ENCODE data around the gene HYAL2.
A peak's percentile ranks its signal among the peaks of the same experiment; 100 is the strongest.
"Not testable (repeated sequence)": the region's sequence is repeated elsewhere in the genome, so short reads cannot be mapped to it uniquely, and the experiment has no call there.

Gene HYAL2

DNA sequence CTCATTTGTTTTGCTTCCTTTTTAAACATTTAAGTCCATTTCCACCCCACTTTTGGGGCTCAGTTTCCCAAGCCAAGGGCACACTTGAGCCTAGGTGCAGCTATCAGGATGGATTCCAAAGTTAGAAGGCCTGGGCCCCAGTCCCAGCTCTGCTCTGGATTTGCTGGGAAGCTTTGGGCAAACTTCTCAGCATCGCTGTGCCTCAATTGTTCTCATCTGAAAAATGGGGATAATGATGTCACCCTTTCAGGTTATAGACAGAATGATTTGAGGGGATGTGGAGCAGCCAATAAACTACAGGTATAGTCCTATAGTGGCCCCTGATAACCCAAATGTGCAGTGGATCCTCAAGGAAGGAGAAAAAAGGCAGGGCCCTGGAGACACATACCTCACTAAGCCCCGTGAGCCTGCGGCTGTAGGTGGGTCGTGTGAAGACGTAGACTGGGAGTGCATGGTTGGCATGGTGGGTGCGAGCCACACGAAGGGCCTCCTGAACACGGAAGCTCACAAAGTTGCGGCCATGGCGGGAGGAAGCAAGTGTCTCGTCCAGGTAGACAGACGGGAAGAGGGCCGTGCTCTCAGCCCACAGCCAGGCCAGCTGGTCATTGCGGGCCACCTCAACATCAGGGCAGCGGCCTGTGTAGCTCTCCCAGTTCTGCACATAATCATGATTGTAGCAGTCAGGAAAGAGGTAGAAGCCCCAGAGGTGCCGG is 3.2 kb downstream of the HYAL2 start:
- H3K36me3 Mint-ChIP-seq: peaks cover 21 to 41% of the 10 kb centered on the region in 2 donors
- peaks cover 43 to 71% of the 10 kb centered on the region in 2 donors for H3K4me1 Mint-ChIP-seq
- DNase-seq: no peak
- no peaks in the 10 kb centered on the region for H3K27me3 Mint-ChIP-seq
- peak overlapping the region in 1 of 2 donors; percentile 27 for H3K4me3 Mint-ChIP-seq
- no peak for ATAC-seq (replicated peaks)
- no peak overlapping the region for H3K27ac Mint-ChIP-seq
- no peaks in the 10 kb centered on the region for H3K9me3 Mint-ChIP-seq

DNA sequence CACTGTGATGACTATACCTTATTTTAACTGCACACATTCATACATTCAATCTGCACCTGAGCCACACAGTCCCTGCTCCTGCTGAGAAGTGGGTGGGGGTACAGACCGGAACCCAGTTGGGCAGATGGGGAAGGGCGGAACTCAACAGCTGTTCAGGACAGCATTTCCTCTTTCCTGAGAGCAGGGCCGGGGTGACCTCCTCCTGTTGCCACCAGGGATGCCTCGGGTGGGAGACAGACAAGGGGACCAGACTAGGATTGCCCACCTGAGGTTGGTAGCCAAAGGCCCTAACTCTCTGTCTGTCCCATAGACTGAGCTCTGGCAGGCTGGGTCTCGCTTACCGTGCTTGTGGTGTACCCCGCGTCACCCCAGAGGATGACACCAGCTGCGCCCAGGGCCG is 3.9 kb downstream of the HYAL2 start:
- H3K27me3 Mint-ChIP-seq: no peaks in the 10 kb centered on the region
- no peak overlapping the region for H3K4me3 Mint-ChIP-seq

DNA sequence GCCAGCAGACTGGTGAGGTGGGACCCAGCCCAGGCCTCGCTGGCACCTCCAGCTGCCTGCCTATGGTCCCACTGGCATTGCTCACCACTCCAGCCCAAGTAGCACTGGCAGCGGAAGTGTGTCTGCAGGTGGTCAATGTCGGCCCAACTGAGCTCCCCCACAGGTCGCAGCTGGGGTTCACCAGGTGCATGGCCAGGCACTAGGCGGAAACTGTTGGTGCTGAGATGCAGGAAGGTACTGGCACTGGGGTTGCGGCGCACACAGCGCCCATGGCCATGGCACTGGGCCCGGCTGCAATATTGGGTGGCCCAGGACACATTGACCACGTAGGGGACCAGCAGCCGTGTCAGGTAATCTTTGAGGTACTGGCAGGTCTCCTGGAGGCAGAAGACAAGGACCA is 4.4 kb downstream of the HYAL2 start:
- H3K27ac Mint-ChIP-seq: no peak overlapping the region
- H3K27me3 Mint-ChIP-seq: no peaks in the 10 kb centered on the region
- peaks cover 36 to 60% of the 10 kb centered on the region in 2 donors for H3K4me1 Mint-ChIP-seq
- H3K4me3 Mint-ChIP-seq: no peak overlapping the region
- peaks cover 21 to 33% of the 10 kb centered on the region in 2 donors for H3K36me3 Mint-ChIP-seq
- DNase-seq (no peak), ATAC-seq (replicated peaks) (no peak)
- H3K9me3 Mint-ChIP-seq: no peaks in the 10 kb centered on the region

More for the DNA sequence above, 3.9 kb downstream of the HYAL2 start:
- DNase-seq (no peak), ATAC-seq (replicated peaks) (no peak)
- Mint-ChIP-seq H3K9me3 (no peaks in the 10 kb centered on the region), H3K36me3 (peaks cover 21 to 36% of the 10 kb centered on the region in 2 donors), H3K4me1 (peaks cover 41 to 64% of the 10 kb centered on the region in 2 donors), H3K27ac (no peak overlapping the region)

DNA sequence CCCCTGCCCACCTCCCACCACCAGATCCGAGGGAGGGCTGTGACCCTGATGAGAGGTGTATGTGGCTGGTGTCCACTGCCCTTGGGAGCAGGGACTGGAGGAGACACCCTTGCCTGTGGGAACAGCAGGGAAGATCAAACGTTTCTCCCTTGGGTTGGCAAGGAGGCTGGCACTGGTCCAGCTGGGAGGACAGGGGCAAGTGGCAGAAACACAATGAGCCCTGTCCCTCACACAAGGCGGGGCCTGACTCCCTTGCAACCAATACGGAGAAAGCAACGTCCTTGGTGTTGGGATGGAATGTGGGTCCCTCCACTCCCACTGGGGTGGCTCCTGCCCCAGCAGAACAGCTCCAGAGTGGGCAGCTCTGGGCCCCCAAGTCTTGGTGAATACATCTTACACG is 5.2 kb downstream of the HYAL2 start:
- Mint-ChIP-seq H3K9me3 (no peaks in the 10 kb centered on the region), H3K27ac (no peak overlapping the region), H3K27me3 (no peaks in the 10 kb centered on the region), H3K4me1 (peaks cover 34 to 51% of the 10 kb centered on the region in 2 donors), H3K36me3 (peaks cover 21 to 30% of the 10 kb centered on the region in 2 donors), H3K4me3 (no peak overlapping the region)
- DNase-seq (no peak), ATAC-seq (replicated peaks) (no peak)

DNA sequence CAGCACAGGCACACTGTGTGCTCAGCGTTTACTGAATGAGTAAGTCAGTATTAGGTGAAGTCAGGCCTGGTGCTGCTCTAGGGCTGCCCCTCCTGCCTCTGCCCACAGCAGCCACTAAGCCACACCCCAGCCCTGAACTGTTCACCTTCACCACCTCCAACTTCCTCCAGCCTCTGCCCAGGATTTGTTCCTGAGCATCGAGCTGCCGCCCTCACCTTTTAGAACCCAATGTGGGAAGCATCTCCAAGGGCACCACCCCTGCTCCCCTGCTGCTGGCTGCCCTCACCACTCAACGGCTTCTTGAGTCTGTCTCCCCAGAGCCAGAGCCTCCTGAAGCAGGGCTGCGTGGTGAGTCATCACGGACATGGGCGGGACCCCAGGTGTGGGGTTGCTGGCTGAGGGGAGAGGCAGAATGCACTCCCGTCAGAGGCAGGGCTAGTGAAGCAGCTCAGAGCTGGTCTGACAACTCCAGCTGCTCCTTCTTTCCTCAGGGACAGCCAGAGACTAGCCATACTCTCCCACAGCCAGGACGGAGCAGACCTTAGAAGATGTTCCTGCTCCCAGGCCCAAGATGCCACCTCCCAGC is 5.8 kb downstream of the HYAL2 start:
- H3K36me3 Mint-ChIP-seq: peaks cover 21 to 30% of the 10 kb centered on the region in 2 donors
- H3K9me3 Mint-ChIP-seq: no peaks in the 10 kb centered on the region
- H3K27ac Mint-ChIP-seq: peak overlapping the region; percentile 26
- ATAC-seq (replicated peaks) (no peak), DNase-seq (no peak)
- H3K4me3 Mint-ChIP-seq: peak overlapping the region in 1 of 2 donors; percentile 30
- no peaks in the 10 kb centered on the region for H3K27me3 Mint-ChIP-seq
- peaks cover 33 to 46% of the 10 kb centered on the region in 2 donors for H3K4me1 Mint-ChIP-seq

DNA sequence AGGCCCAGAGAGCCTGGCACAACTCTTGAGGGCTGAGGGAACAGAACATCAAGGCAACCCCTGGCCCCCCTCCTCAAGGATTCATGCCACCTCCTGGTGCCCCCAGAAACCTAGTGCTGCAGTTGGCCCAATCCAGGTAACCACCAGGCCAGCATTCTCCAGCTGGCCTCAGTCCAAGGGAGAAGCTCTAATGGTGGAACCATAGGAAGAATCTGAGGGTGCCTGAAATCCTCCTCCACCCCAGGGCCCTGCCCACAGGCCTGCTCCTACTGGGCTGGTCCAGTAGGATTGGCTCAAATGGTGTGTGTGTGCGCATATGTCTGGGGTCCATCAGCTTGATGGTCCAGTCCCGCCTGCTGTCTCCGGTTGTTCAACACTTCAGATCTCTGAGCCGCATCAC is 7.7 kb downstream of the HYAL2 start:
- DNase-seq: no peak
- no peak for ATAC-seq (replicated peaks)
- Mint-ChIP-seq H3K27me3 (no peaks in the 10 kb centered on the region), H3K27ac (no peak overlapping the region), H3K36me3 (peaks cover 21 to 31% of the 10 kb centered on the region in 2 donors), H3K9me3 (no peaks in the 10 kb centered on the region), H3K4me1 (peaks cover 26 to 34% of the 10 kb centered on the region in 2 donors), H3K4me3 (no peak overlapping the region)

DNA sequence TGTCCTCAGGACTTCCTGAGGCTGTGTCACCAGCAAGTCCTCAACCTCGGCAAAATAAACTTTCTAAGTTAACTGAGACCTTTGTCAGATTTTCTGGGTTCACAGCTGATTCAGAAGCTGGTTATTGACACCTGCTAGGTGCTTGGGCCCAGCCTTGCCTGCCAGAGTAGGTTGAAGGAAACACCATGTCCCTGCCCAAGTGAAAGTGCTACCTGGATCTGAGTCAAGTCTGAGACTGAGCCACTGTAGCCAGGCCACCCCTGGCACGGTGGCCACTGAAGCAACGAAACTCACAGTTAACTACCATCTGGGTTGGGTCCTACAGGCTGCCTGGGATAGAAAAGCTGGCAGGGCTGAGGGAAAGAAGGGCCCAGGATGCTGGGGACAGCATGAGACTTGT is 8.2 kb downstream of the HYAL2 start:
- ATAC-seq (replicated peaks) (no peak), DNase-seq (no peak)
- no peak overlapping the region for H3K4me3 Mint-ChIP-seq
- peaks cover 23 to 29% of the 10 kb centered on the region in 2 donors for H3K4me1 Mint-ChIP-seq
- H3K36me3 Mint-ChIP-seq: peaks cover 18 to 31% of the 10 kb centered on the region in 2 donors
- no peaks in the 10 kb centered on the region for H3K9me3 Mint-ChIP-seq
- no peaks in the 10 kb centered on the region for H3K27me3 Mint-ChIP-seq
- no peak overlapping the region for H3K27ac Mint-ChIP-seq

DNA sequence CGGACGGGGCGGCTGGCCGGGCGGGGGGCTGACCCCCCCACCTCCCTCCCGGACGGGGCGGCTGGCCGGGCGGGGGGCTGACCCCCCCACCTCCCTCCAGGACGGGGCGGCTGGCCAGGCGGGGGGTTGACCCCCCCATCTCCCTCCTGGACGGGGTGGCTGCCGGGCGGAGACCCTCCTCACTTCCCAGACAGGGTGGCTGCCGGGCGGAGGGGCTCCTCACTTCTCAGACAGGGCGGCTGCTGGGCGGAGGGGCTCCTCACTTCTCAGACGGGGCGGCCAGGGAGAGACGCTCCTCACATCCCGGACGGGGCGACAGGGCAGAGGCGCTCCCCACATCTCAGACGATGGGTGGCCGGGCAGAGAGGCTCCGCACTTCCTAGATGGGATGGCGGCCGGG is 10.5 kb downstream of the HYAL2 start:
- H3K27ac Mint-ChIP-seq; H3K9me3 Mint-ChIP-seq; ATAC-seq (replicated peaks); H3K4me3 Mint-ChIP-seq; DNase-seq; H3K27me3 Mint-ChIP-seq: not testable (repeated sequence)
- H3K36me3 Mint-ChIP-seq: peaks cover 12 to 16% of the 10 kb centered on the region in 2 donors
- peaks cover 11 to 14% of the 10 kb centered on the region in 2 donors for H3K4me1 Mint-ChIP-seq

DNA sequence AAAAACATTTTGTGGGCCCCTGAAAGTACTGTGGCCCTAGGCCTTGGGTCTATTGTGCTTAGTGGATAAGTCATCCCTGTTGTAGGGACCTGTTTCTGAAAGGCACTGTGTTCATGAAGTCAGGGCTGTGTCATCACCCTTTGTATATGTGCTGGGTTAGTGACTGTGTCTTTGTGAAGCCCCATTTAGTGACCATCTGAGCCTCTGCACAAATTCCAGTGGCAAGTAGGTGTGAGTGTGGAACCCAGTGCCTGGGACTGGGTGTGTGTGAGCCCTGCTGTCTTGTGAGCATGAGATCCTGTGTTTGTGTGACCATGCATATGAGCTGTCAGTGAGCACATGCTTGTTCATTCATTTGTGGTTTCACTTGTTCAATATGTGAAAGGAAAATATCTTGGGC is 17.9 kb downstream of the HYAL2 start:
- peaks cover 18 to 22% of the 10 kb centered on the region in 2 donors for H3K4me1 Mint-ChIP-seq
- no peak for ATAC-seq (replicated peaks)
- H3K36me3 Mint-ChIP-seq: peaks cover 0 to 3% of the 10 kb centered on the region in 2 donors

DNA sequence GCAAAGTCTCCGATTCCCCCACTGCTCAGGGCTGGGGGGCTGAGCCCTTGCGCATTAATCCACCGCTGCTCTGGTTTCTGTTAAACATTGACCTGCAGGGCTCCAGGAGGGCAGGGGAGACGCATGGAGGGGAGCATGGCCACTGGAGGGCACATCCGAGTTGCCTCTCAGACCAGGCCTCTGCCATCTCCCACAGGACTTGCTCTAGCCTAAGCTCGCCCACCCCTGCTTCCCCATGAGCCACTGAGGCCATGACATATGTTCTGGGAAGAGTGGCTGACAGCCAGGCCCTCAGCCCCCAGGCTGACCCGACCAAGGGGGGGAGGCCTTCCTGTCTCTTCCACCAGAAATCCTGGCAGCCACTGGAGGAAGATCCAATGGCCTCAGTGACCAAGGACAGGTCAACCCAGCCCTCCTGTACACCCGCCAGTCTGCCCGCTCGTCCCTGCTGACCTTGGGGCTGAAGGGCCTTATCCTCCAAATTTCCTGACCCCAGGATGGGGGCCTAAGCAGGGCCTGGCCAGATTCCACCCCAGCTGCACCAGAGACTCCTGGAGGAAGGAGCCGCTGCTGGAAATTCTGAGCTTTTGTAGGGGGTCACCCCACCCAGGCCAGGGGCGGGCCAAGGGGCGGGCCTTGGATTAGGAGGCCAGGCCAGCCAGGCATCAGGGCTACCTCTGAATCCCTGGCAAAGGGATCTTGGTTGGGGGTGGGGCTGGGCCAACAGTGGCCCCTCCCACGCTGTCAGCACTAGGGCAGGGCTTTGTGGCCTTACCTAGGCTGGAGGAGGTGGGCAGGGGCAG is 19.3 kb downstream of the HYAL2 start, which contains the start of gene HYAL1:
Gene HYAL1, minus strand, starts transcription at position 562 of the 803 bp plus-strand sequence. CDS start 618 bp downstream, outside the sequence.
- H3K4me3 Mint-ChIP-seq: no peak within 1 kb of the TSS
- peak within 1 kb of the TSS; percentile 22 for H3K27ac Mint-ChIP-seq
- ATAC-seq (replicated peaks) (no peak), DNase-seq (no peak)
- H3K36me3 Mint-ChIP-seq: peaks cover under 1 to 6% of the 10 kb centered on the region in 2 donors
- peaks cover 22 to 25% of the 10 kb centered on the region in 2 donors for H3K4me1 Mint-ChIP-seq
- H3K27me3 Mint-ChIP-seq: no peaks in the 10 kb centered on the region
- no peaks in the 10 kb centered on the region for H3K9me3 Mint-ChIP-seq

More for the DNA sequence above, 17.9 kb downstream of the HYAL2 start:
- no peaks in the 10 kb centered on the region for H3K27me3 Mint-ChIP-seq
- H3K27ac Mint-ChIP-seq: no peak overlapping the region
- no peak overlapping the region for H3K4me3 Mint-ChIP-seq
- H3K9me3 Mint-ChIP-seq: no peaks in the 10 kb centered on the region
- no peak for DNase-seq

DNA sequence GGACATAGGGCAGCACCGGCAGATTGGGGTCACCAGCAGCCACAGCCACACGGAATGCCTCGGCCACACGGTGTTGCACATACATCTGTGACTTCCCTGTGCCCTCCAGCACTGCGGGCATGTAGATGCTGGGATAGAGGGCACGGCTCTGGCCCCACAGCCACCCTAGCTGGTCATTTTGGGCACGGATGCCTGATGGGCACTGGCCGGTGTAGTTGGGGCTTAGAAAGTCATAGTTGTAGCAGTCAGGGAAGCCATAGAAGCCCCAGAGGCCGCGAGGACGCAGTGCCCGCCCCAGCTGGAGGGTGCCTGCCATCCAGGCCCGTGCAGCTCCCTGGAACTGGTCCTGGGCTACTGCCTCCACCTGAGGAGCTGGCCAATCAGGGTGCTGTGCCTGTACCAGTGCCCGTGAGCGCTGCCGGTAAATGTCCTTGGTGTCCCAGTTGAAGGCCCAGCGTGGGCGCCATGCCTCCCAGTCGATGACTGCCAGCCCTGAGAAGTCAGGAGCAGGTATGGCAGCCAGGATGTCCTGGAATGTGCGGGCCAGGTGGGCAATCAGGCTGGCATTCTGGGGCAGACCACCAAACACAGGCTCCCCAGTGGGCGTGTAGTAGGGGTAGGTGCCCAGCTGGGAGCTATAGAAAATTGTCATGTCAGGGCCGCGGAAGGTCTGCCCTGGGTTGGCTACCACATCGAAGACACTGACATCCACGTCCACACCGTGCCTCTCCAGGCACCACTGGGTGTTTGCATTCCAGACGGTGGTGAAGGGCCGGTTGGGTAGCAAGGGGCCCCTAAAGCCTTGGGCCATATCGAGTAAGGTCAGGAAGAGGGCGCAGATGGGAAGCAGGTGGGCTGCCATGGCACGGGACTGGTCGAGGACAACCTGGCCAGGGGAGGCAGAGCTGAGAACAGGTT is 20.2 kb downstream of the HYAL2 start:
- Mint-ChIP-seq H3K4me1 (peaks cover 25 to 34% of the 10 kb centered on the region in 2 donors), H3K9me3 (no peaks in the 10 kb centered on the region), H3K27ac (peak overlapping the region; percentile 22), H3K4me3 (no peak overlapping the region), H3K27me3 (no peaks in the 10 kb centered on the region), H3K36me3 (peaks cover 3 to 6% of the 10 kb centered on the region in 2 donors)
- ATAC-seq (replicated peaks) (no peak), DNase-seq (no peak)

DNA sequence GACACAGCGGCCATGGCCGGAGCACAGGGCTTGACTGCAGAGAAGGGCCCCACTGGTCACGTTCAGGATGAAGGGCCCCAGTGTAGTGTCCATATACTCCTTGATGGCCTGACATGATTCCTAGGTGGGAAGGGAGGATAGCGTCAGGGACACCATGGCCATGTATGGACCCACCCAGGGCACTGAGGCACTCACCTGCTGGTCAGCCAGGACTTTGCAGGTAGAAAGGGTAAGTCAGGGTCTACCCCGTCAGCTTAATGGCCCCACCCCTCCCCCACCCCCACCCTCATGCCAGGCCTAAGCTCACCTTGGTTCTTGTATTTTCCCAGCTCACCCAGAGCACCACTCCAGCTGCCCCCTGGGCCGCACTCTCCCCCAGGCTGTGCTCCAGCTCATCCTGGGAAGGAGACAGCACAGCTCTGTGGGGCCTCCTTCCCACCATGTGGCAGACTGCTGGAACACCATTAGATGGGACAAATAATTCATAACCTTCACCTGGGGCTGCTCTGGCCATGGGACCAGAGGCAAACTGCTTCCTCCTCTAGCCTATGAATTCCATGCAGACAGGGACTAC is 21.8 kb downstream of the HYAL2 start:
- Mint-ChIP-seq H3K4me3 (peak overlapping the region; percentile 98), H3K27ac (peak overlapping the region; percentile 100), H3K36me3 (peaks cover 13 to 20% of the 10 kb centered on the region in 2 donors), H3K4me1 (peaks cover 27 to 46% of the 10 kb centered on the region in 2 donors), H3K27me3 (no peaks in the 10 kb centered on the region), H3K9me3 (no peaks in the 10 kb centered on the region)
- DNase-seq (no peak), ATAC-seq (replicated peaks) (no peak)

DNA sequence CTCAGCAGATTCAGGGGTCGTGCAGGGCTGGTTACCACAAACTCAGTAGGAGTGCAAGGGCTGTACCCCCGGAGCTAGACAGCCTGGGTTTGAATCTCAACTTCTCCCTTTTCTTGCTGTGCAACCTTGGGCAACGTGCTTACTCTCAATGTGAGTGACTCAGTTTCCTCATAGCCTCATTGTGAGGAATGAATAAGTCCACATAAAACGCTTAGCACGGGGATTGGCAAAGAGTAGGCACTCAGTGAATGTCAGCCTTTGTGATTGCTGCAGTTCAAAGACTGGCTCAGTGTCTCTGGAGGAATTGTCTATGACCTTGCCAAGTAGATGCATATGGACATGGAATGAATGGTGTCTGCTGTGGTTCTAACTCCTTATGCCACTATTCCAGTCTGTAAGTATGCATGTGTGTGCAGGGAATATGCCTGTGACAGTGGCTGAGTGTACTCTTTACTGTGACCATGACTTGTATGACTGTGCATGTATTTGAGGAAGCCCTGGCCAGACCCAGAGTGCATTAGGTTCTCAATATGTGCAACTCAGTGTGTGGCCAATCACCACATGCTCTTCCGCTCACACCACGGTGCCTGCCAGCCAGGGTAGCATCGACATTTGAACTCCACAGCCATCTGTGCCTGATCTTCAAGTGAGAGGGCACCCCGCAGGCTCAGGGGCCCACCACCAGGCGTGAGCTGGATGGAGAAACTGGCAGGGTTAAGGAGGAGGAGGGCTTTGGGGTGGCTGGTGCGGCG is 22.4 kb downstream of the HYAL2 start:
- H3K27me3 Mint-ChIP-seq: no peaks in the 10 kb centered on the region
- peak; percentile 12 to 25 for ATAC-seq (replicated peaks)
- peak overlapping the region; percentile 100 for H3K27ac Mint-ChIP-seq
- no peaks in the 10 kb centered on the region for H3K9me3 Mint-ChIP-seq
- peaks cover 14 to 21% of the 10 kb centered on the region in 2 donors for H3K36me3 Mint-ChIP-seq
- DNase-seq: no peak
- peak overlapping the region; percentile 98 for H3K4me3 Mint-ChIP-seq
- peaks cover 27 to 48% of the 10 kb centered on the region in 2 donors for H3K4me1 Mint-ChIP-seq

All from stimulated activated naive B cell treated with anti-CD40 and anti-IgM and Interleukin-4, amounts not matched to agents 10 μg/mL and 1 μg/mL and 100 μg/mL, for 72 hours (primary cell).